GM12891 (cell line): Measurements from ENCODE around the gene DNAJB8.

ENCODE experiments used
- PAX5 ChIP-seq: IDR thresholded peaks from 2 replicates; pipeline ENCODE4 v1.6.1; 2011; ENCODE audit warnings: low read length, moderate library complexity, mild to moderate bottlenecking; ENCODE audit not compliant: insufficient read depth, severe bottlenecking
- POLR2A ChIP-seq: IDR thresholded peaks from 2 replicates; pipeline ENCODE4 v1.6.1; 2011; ENCODE audit warnings: low read depth, low read length, control low read depth
- POLR2AphosphoS5 ChIP-seq: IDR thresholded peaks from 2 replicates; pipeline ENCODE4 v1.6.1; 2011; ENCODE audit warnings: low read depth, low read length, control low read depth
- POU2F2 ChIP-seq: IDR thresholded peaks from 2 replicates; pipeline ENCODE4 v1.6.1; 2011; ENCODE audit warnings: low read depth, mild to moderate bottlenecking, control low read depth, low read length, moderate library complexity
- SPI1 ChIP-seq: IDR thresholded peaks from 2 replicates; pipeline ENCODE4 v1.6.1; 2011; ENCODE audit warnings: low read depth, low read length, control low read depth
- TAF1 ChIP-seq: IDR thresholded peaks from 2 replicates; pipeline ENCODE4 v1.6.1; 2011; ENCODE audit warnings: low read depth, low read length, control low read depth

GRCh38 chr3:128496019-128496601 lies 29.4 kb upstream of the DNAJB8 start:
- no peak for TF ChIP-seq POLR2AphosphoS5
- TF ChIP-seq POLR2A = no peak
- TF ChIP-seq SPI1 = no peak
- TF ChIP-seq TAF1 = no peak
- no peak for TF ChIP-seq POU2F2
- no peak for TF ChIP-seq PAX5
